ENCODE data around the gene TXNDC16. TPM values are rescaled to one million over a fixed set of nuclear protein-coding genes. Genes with fewer than 3 reads are reported as not detected.

TXNDC16 gene
- total RNA-seq (4.5 and 4.8 TPM in 2 replicates), polyA plus RNA-seq (2.1 and 2.3 TPM in 2 replicates), polyA minus RNA-seq (2.5 and 5.4 TPM in 2 replicates), Bru-seq, nascent RNA (percentile 48 among the genes with signal in this experiment), BruChase-seq, experiment 1, labeled RNA remaining after a 6-hour chase (percentile 34 among the genes with signal in this experiment), BruChase-seq, experiment 2, labeled RNA remaining after a 2-hour chase (percentile 42 among the genes with signal in this experiment)
- 2.3 and 2.6 TPM in 2 replicates for polyA plus RNA-seq (2011; cell fraction: cytosol; rRNA removed)
- polyA plus RNA-seq (2011; cell fraction: nucleus; rRNA removed): 3.2 and 3.9 TPM in 2 replicates
- polyA plus RNA-seq (2012): 2.3 and 3.3 TPM in 2 replicates
- polyA minus RNA-seq (2011; cell fraction: cytosol; rRNA and poly(A)+ RNA removed): 10.8 TPM
- 3.9 and 4.1 TPM in 2 replicates for polyA minus RNA-seq (2011; cell fraction: nucleus; rRNA and poly(A)+ RNA removed)
- long read RNA-seq, full-length matches to known transcripts: 3 of 13 reads
- long read RNA-seq, partial matches to known transcripts: 8 of 13 reads
- long read RNA-seq, other reads (novel, unspliced or antisense): 2 of 13 reads

- Histone ChIP-seq H3K36me3 (ENCODE audit: control insufficient read depth in 2 of 2, extremely low read depth in 1 of 2, insufficient read depth in 2 of 2, low read length in 2 of 2) (no peaks in the 10 kb centered on the region), H3K9ac (replicated peaks; ENCODE audit: extremely low read depth, insufficient read depth, low read length) (peak within 1 kb of the TSS; percentile 59), H3K4me3 (replicated peaks in 1 of 3; ENCODE audit: insufficient read depth in 1 of 3, low read depth in 1 of 3, low read length in 3 of 3) (peak within 1 kb of the TSS; percentile 76 to 88 (median 84)), H3K4me2 (ENCODE audit: insufficient read depth, low read length) (peak within 1 kb of the TSS; percentile 90), H3K9me3 (replicated peaks; ENCODE audit: control insufficient read depth, insufficient read depth, low read length) (no peaks in the 10 kb centered on the region), H3K4me1 (ENCODE audit: control insufficient read depth, extremely low read depth, insufficient read depth, low read length) (peaks cover 9% of the 10 kb centered on the region), H4K20me1 (replicated peaks; ENCODE audit: control insufficient read depth, extremely low read depth, insufficient read depth, low read length) (no peaks in the 10 kb centered on the region), H2AFZ (ENCODE audit: low read depth, low read length) (peak within 1 kb of the TSS; percentile 79), H3K27me3 (ENCODE audit: control insufficient read depth in 2 of 2, insufficient read depth in 2 of 2, low read length in 2 of 2) (no peaks in the 10 kb centered on the region), H3K27ac (ENCODE audit: insufficient read depth, low read depth, low read length) (peak within 1 kb of the TSS; percentile 37), H3K9me1 (replicated peaks; ENCODE audit: control insufficient read depth, extremely low read depth, insufficient read depth, low read length) (no peaks in the 10 kb centered on the region), H3K79me2 (ENCODE audit: control insufficient read depth, insufficient read depth, low read length) (no peaks in the 10 kb centered on the region)
- ChIA-PET CTCF (interaction anchor here (1.0 to 2.2 kb wide), 8 partner anchors 10 to 409 kb away, joined by 3 to 9 read pairs (median 4); partner anchors contain the start of gene ERO1A), POLR2A (interaction anchor here (0.6 to 1.7 kb wide), 2 partner anchors 239 to 938 kb away, joined by 3 to 5 read pairs; partner anchors contain the start of gene GNPNAT1)
- dilution Hi-C loops (cut with MboI; ENCODE audit: extremely low pct_ligation_motif_present, low sequenced_read_pairs) (no loop called here), intact Hi-C loops (cut with micrococcal nuclease) (loop anchor here (1.0 to 10.0 kb wide), 6 partner anchors 155 to 1888 kb away; partner anchors contain the start of genes GNPNAT1, PSMC6, SAV1 and STYX)
- TF ChIP-seq POLR2AphosphoS5 (IDR thresholded peaks at IDR 0.05; ENCODE audit: insufficient read depth, low read depth, low read length): peak; percentile 1
- TF ChIP-seq EZH2 (IDR thresholded peaks at IDR 0.05; ENCODE audit: borderline replicate concordance, low read depth, low read length, severe bottlenecking): no peak
- TF ChIP-seq GATA2 (IDR thresholded peaks at IDR 0.05; ENCODE audit: insufficient read depth, insufficient read length, low read depth, low read length): no peak
- TF ChIP-seq MYC (IDR thresholded peaks at IDR 0.05; ENCODE audit: low read depth, low read length): no peak
- peak; percentile 79 for TF ChIP-seq MAX (IDR thresholded peaks at IDR 0.05; ENCODE audit: insufficient read depth, insufficient read length)
- no peak for TF ChIP-seq FOS (IDR thresholded peaks at IDR 0.05; ENCODE audit: borderline replicate concordance, insufficient read depth, low read length)
- TSS peak; percentile 50 for BruUV-seq (replicated peaks)
- FAIRE-seq (peak; percentile 99), DNase-seq (ENCODE audit: low read depth, low spot score) (peak; percentile 100)
These were observed at the start of gene TXNDC16, which contains the start of gene GPR137C for GRCh38 chr14:52552063-52552988. Gene TXNDC16 (minus strand): TSS chr14:52552505. CDS start chr14:52543557, 8,948 bp downstream. Gene GPR137C (plus strand): TSS chr14:52552836. CDS start chr14:52553148, 312 bp downstream.
